Gastroesophageal sphincter (tissue), 4 donors: ENCODE measurements around the gene ZNF133. TPM values are rescaled to one million over a fixed set of nuclear protein-coding genes. Genes with fewer than 3 reads are reported as not detected.
A peak's percentile ranks its signal among the peaks of the same experiment; 100 is the strongest.

ENCODE experiments used
- ATAC-seq: fragments of 150-250 bp; one replicate; pipeline ENCODE4 v1.9.1; 2016; ENCODE audit warnings: mild to moderate bottlenecking, moderate library complexity
- H3K27ac ChIP-seq, 4 donors: fragments of 200-600 bp; sonication (generic) in 3 of 4; 1 replicate in 3 of 4; 2 replicates in 1 of 4; pipeline ENCODE4 v1.5.1; 2016 to 2019
- H3K27me3 ChIP-seq: fragments of 200-600 bp; sonication (generic); one replicate; pipeline ENCODE4 v1.5.1; 2019
- H3K36me3 ChIP-seq, 2 donors: fragments of 200-600 bp; sonication (generic); one replicate each; pipeline ENCODE4 v1.5.1; 2019; ENCODE audit warnings: control low read depth in 1 of 2
- H3K4me1 ChIP-seq, 3 donors: fragments of 200-600 bp; sonication (generic); 1 replicate in 2 of 3; 2 replicates in 1 of 3; pipeline ENCODE4 v1.5.1; 2016 to 2019; ENCODE audit warnings: control low read depth in 2 of 3
- H3K4me3 ChIP-seq, 2 donors: fragments of 200-600 bp; sonication (generic); one replicate each; pipeline ENCODE4 v1.5.1; 2019; ENCODE audit warnings: mild to moderate bottlenecking in 1 of 2, moderate library complexity in 1 of 2
- H3K9me3 ChIP-seq, 3 donors: fragments of 200-600 bp; sonication (generic); one replicate each; pipeline ENCODE4 v1.5.1; 2017 to 2019; ENCODE audit warnings: control low read depth in 2 of 3
- CTCF ChIP-seq, 4 experiments: fragments of 200-600 bp in 2 of 4; fragments of 450-650 bp in 2 of 4; sonication (generic) in 1 of 4; IDR thresholded peaks; one replicate each; pipeline ENCODE4 v1.5.1; 2017 to 2019; ENCODE audit warnings: antibody characterized with exemption in 4 of 4, mild to moderate bottlenecking in 2 of 4, moderate library complexity in 2 of 4
- EP300 ChIP-seq: sonication (generic); formaldehyde crosslinking; IDR thresholded peaks from one replicate; pipeline ENCODE4 v1.6.1; 2017; ENCODE audit warnings: antibody characterized with exemption, mild to moderate bottlenecking
- POLR2A ChIP-seq, 2 donors: fragments of 450-650 bp; IDR thresholded peaks; one replicate each; pipeline ENCODE4 v1.6.1; 2017; ENCODE audit warnings: antibody characterized with exemption in 2 of 2, mild to moderate bottlenecking in 2 of 2, moderate library complexity in 1 of 2
- POLR2AphosphoS5 ChIP-seq: sonication (generic); formaldehyde crosslinking; IDR thresholded peaks from one replicate; pipeline ENCODE4 v1.6.1; 2017; ENCODE audit warnings: antibody characterized with exemption
- WGBS, 2 donors: methylation state at CpG; one replicate each; pipeline ENCODE4 v1.1.5; 2018; ENCODE audit warnings: low coverage in 1 of 2; 5-methylcytosine and 5-hydroxymethylcytosine counted together
- total RNA-seq, 4 donors: library from RNA; depleted of rRNA; stranded (reverse); fragments of >200 nt; gene quantifications; one replicate each; pipeline ENCODE4 v1.1.0, GENCODE V29; 2016

ZNF133 gene
- total RNA-seq, 4 donors from 2014 or later: 7.8 to 19.7 (median 16.8) TPM

- H3K4me3 ChIP-seq: peak overlapping the region; percentile 71
- WGBS, 2 donors: 71 to 85% methylated on average over 6 of the region's 6 CpGs
- TF ChIP-seq CTCF (IDR thresholded peaks at IDR 0.05): no peak
- no peak for TF ChIP-seq EP300
- no peak for TF ChIP-seq POLR2AphosphoS5
- TF ChIP-seq POLR2A (IDR thresholded peaks at IDR 0.05): no peak
- H3K27ac ChIP-seq: no peak overlapping the region
- H3K9me3 ChIP-seq: peaks cover 0 to 17% (median 0%) of the 10 kb centered on the region in 3 donors
- no peaks in the 10 kb centered on the region for H3K27me3 ChIP-seq
- H3K4me1 ChIP-seq: peaks cover 0 to 14% (median 12%) of the 10 kb centered on the region in 3 donors
- ATAC-seq: no peak
- peaks cover 0 to 18% of the 10 kb centered on the region in 2 donors for H3K36me3 ChIP-seq
Measured at GRCh38 chr20:18289306-18289705, 979 bp downstream of the ZNF133 start.

- WGBS, 2 donors: 86 to 97% methylated on average over 2 to 3 of the region's 3 CpGs
- Histone ChIP-seq H3K36me3 (peaks cover 0 to 27% of the 10 kb centered on the region in 2 donors), H3K4me3 (no peak overlapping the region), H3K27me3 (no peaks in the 10 kb centered on the region), H3K4me1 (no peaks in the 10 kb centered on the region), H3K9me3 (no peaks in the 10 kb centered on the region), H3K27ac (no peak overlapping the region)
- TF ChIP-seq EP300 (no peak), POLR2AphosphoS5 (no peak), POLR2A (IDR thresholded peaks at IDR 0.05) (no peak)
- no peak for ATAC-seq
Measured at GRCh38 chr20:18299364-18299763, 11.0 kb downstream of the ZNF133 start.

GRCh38 chr20:18304618-18305017 lies 16.3 kb downstream of the ZNF133 start:
- Histone ChIP-seq H3K36me3 (peaks cover 0 to 38% of the 10 kb centered on the region in 2 donors), H3K4me1 (no peaks in the 10 kb centered on the region), H3K9me3 (no peaks in the 10 kb centered on the region), H3K27me3 (no peaks in the 10 kb centered on the region), H3K27ac (no peak overlapping the region), H3K4me3 (no peak overlapping the region)
- no peak for ATAC-seq
- 93 to 100% methylated on average over 1 of the region's 1 CpG for WGBS, 2 donors
- TF ChIP-seq EP300 (no peak), POLR2AphosphoS5 (no peak), POLR2A (IDR thresholded peaks at IDR 0.05) (no peak), CTCF (IDR thresholded peaks at IDR 0.05) (no peak)

GRCh38 chr20:18307301-18307700 lies 19.0 kb downstream of the ZNF133 start:
- Histone ChIP-seq H3K36me3 (peaks cover 0 to 44% of the 10 kb centered on the region in 2 donors), H3K27me3 (no peaks in the 10 kb centered on the region), H3K9me3 (no peaks in the 10 kb centered on the region), H3K27ac (no peak overlapping the region), H3K4me3 (no peak overlapping the region), H3K4me1 (no peaks in the 10 kb centered on the region)
- TF ChIP-seq POLR2A (IDR thresholded peaks at IDR 0.05): no peak
- no peak for TF ChIP-seq CTCF (IDR thresholded peaks at IDR 0.05)
- no peak for TF ChIP-seq POLR2AphosphoS5
- TF ChIP-seq EP300: no peak
- 80 to 85% methylated on average over 3 of the region's 3 CpGs for WGBS, 2 donors
- ATAC-seq: no peak

- Histone ChIP-seq H3K4me1 (no peaks in the 10 kb centered on the region), H3K4me3 (no peak overlapping the region), H3K9me3 (no peaks in the 10 kb centered on the region), H3K27ac (no peak overlapping the region), H3K27me3 (no peaks in the 10 kb centered on the region), H3K36me3 (peaks cover 0 to 58% of the 10 kb centered on the region in 2 donors)
- TF ChIP-seq POLR2AphosphoS5 (no peak), CTCF (IDR thresholded peaks at IDR 0.05) (no peak), POLR2A (IDR thresholded peaks at IDR 0.05) (no peak), EP300 (no peak)
- no peak for ATAC-seq
- WGBS, 2 donors: 73 to 81% methylated on average over 5 of the region's 5 CpGs
Measured at GRCh38 chr20:18310051-18310450, 21.7 kb downstream of the ZNF133 start.
